ENCODE data around the gene NCOA3. TPM values are rescaled to one million over a fixed set of nuclear protein-coding genes. Genes with fewer than 3 reads are reported as not detected.

Gene NCOA3
- total RNA-seq, 1 experiment from 2014 or later = 96.7 TPM

DNA sequence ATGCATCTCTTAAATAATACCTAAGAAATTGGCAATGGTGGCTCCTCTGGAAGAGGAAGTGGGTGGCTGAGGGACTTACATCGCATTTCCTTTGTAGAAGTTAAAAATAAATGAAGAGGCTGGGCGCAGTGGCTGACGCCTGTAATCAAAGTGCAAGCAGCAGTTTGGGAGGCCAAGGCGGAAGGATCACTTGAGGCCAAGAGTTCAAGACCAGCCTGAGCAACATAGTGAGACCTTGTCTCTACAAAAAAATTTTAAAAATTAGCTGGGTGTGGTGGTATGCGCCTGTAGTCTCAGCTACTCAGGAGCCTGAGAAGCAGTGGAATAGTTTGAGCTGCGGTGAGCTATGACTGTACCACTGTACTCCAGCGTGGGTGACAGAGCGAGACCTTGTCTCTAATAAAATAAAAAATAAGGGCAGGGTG, 12.2 kb upstream of the NCOA3 start:
- Histone ChIP-seq H3K9me3 (no peaks in the 10 kb centered on the region), H3K4me3 (ENCODE audit: low read depth, low read length) (no peak overlapping the region), H3K27me3 (replicated peaks; ENCODE audit: control insufficient read depth, insufficient read depth, low read length) (no peaks in the 10 kb centered on the region), H3K4me1 (peaks cover 34% of the 10 kb centered on the region), H3K36me3 (ENCODE audit: control insufficient read depth, insufficient read depth, low read length) (no peaks in the 10 kb centered on the region)
- Mint-ChIP-seq H3K27ac (ENCODE audit: unreplicated experiment) (no peak overlapping the region), H3K4me3 (ENCODE audit: unreplicated experiment) (no peak overlapping the region), H3K36me3 (ENCODE audit: insufficient read depth, unreplicated experiment) (peaks cover 5% of the 10 kb centered on the region), H3K27me3 (ENCODE audit: insufficient read depth, unreplicated experiment) (no peaks in the 10 kb centered on the region), H3K4me1 (ENCODE audit: low read depth, unreplicated experiment) (peaks cover 26% of the 10 kb centered on the region), H3K9me3 (ENCODE audit: unreplicated experiment) (no peaks in the 10 kb centered on the region)
- no TSS peak for BruUV-seq (replicated peaks)
- intact Hi-C loops (cut with micrococcal nuclease; ENCODE audit: unreplicated experiment) = no loop called here
- DNase-seq = no peak
- ChIA-PET POLR2A (interaction anchor here (1.0 kb wide), 1 partner anchor 12 kb away, joined by 4 read pairs; no protein-coding TSS in a partner anchor), CTCF (interaction anchor here (0.6 kb wide), 1 partner anchor 995 kb away, joined by 3 read pairs; no protein-coding TSS in a partner anchor)
- TF ChIP-seq, protein P1, sequence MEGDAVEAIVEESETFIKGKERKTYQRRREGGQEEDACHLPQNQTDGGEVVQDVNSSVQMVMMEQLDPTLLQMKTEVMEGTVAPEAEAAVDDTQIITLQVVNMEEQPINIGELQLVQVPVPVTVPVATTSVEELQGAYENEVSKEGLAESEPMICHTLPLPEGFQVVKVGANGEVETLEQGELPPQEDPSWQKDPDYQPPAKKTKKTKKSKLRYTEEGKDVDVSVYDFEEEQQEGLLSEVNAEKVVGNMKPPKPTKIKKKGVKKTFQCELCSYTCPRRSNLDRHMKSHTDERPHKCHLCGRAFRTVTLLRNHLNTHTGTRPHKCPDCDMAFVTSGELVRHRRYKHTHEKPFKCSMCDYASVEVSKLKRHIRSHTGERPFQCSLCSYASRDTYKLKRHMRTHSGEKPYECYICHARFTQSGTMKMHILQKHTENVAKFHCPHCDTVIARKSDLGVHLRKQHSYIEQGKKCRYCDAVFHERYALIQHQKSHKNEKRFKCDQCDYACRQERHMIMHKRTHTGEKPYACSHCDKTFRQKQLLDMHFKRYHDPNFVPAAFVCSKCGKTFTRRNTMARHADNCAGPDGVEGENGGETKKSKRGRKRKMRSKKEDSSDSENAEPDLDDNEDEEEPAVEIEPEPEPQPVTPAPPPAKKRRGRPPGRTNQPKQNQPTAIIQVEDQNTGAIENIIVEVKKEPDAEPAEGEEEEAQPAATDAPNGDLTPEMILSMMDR (IDR thresholded peaks at IDR 0.05; ENCODE audit: insufficient read depth in 1 of 2, low read depth in 1 of 2, low read length in 1 of 2, severe bottlenecking in 1 of 2, unreplicated experiment in 1 of 2) = no peak

DNA sequence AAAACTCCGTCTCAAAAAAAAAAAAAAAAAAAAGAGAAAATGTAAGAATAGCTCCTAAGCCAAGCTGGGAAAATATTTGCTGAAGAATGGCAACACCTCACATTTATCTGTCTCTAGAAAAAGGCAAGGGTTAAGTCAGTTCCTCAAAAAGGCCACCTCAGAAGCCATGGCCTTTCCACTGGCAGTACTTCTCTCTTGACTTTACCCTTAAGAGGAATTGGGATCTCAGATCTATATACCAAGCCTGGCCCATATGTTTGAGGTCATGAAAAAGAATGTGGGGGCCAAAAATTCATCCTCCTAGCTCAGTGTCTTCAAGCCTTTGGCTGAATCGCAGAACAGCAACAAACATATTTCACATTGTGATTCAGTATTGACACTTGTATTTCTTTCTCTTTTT, 10.9 kb upstream of the NCOA3 start:
- Mint-ChIP-seq H3K27me3 (ENCODE audit: insufficient read depth, unreplicated experiment) (no peaks in the 10 kb centered on the region), H3K4me1 (ENCODE audit: low read depth, unreplicated experiment) (peaks cover 32% of the 10 kb centered on the region), H3K27ac (ENCODE audit: unreplicated experiment) (no peak overlapping the region), H3K9me3 (ENCODE audit: unreplicated experiment) (no peaks in the 10 kb centered on the region), H3K4me3 (ENCODE audit: unreplicated experiment) (no peak overlapping the region), H3K36me3 (ENCODE audit: insufficient read depth, unreplicated experiment) (peaks cover 5% of the 10 kb centered on the region)
- no peak for DNase-seq
- peaks cover 35% of the 10 kb centered on the region for H3K4me1 ChIP-seq
- no peak overlapping the region for H3K4me3 ChIP-seq (ENCODE audit: low read depth, low read length)
- POLR2A ChIA-PET = interaction anchor here (0.7 to 1.0 kb wide), 2 partner anchors 46 to 50 kb away, joined by 3 to 7 read pairs; no protein-coding TSS in a partner anchor
- no peaks in the 10 kb centered on the region for H3K9me3 ChIP-seq
- H3K27me3 ChIP-seq (replicated peaks; ENCODE audit: control insufficient read depth, insufficient read depth, low read length) = no peaks in the 10 kb centered on the region
- no TSS peak for BruUV-seq (replicated peaks)
- TF ChIP-seq, protein P1 (IDR thresholded peaks at IDR 0.05; ENCODE audit: insufficient read depth in 1 of 2, low read depth in 1 of 2, low read length in 1 of 2, severe bottlenecking in 1 of 2, unreplicated experiment in 1 of 2) = no peak
- CTCF ChIA-PET = no interaction called here
- no peaks in the 10 kb centered on the region for H3K36me3 ChIP-seq (ENCODE audit: control insufficient read depth, insufficient read depth, low read length)
- intact Hi-C loops (cut with micrococcal nuclease; ENCODE audit: unreplicated experiment) = no loop called here

DNA sequence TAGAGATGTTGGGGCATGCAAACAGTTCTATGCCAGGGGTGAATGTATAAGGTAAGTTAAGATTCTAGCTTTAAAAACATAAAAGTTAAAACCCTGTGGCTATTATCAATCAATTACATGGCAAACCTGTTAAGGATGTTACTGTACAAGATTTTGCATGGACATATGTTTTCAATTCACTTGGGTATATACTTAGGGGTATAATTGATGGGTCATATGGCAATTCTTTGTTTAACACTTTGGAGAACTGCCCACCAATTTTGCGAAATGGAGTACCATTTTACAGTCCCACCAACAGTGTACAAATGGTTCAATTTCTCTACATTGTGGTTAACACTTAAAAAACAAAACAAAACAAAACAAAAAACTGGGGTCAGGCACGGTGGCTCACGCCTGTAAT, 9.4 kb upstream of the NCOA3 start:
- no peak overlapping the region for H3K4me3 Mint-ChIP-seq (ENCODE audit: unreplicated experiment)
- no TSS peak for BruUV-seq (replicated peaks)
- intact Hi-C loops (cut with micrococcal nuclease; ENCODE audit: unreplicated experiment) = no loop called here
- Histone ChIP-seq H3K9me3 (no peaks in the 10 kb centered on the region), H3K4me1 (peaks cover 30% of the 10 kb centered on the region), H3K4me3 (ENCODE audit: low read depth, low read length) (no peak overlapping the region), H3K36me3 (ENCODE audit: control insufficient read depth, insufficient read depth, low read length) (no peaks in the 10 kb centered on the region), H3K27me3 (replicated peaks; ENCODE audit: control insufficient read depth, insufficient read depth, low read length) (no peaks in the 10 kb centered on the region)
- DNase-seq = no peak
- H3K9me3 Mint-ChIP-seq (ENCODE audit: unreplicated experiment) = no peaks in the 10 kb centered on the region
- TF ChIP-seq, protein P1 (IDR thresholded peaks at IDR 0.05; ENCODE audit: insufficient read depth in 1 of 2, low read depth in 1 of 2, low read length in 1 of 2, severe bottlenecking in 1 of 2, unreplicated experiment in 1 of 2) = no peak
- no peaks in the 10 kb centered on the region for H3K27me3 Mint-ChIP-seq (ENCODE audit: insufficient read depth, unreplicated experiment)
- H3K4me1 Mint-ChIP-seq (ENCODE audit: low read depth, unreplicated experiment) = peaks cover 26% of the 10 kb centered on the region
- no peak overlapping the region for H3K27ac Mint-ChIP-seq (ENCODE audit: unreplicated experiment)
- CTCF ChIA-PET = no interaction called here
- POLR2A ChIA-PET = interaction anchor here (0.7 to 1.7 kb wide), 2 partner anchors 9 to 10 kb away, joined by 4 to 73 read pairs; partner anchors contain the start of gene NCOA3
- H3K36me3 Mint-ChIP-seq (ENCODE audit: insufficient read depth, unreplicated experiment) = peaks cover 5% of the 10 kb centered on the region
